ENCODE data around the gene SSC5D. TPM values are rescaled to one million over a fixed set of nuclear protein-coding genes. Genes with fewer than 3 reads are reported as not detected.

Gene SSC5D
- 1 to 10 TPM; 6.4 to 6.9 TPM for total RNA-seq
- 10.7 TPM for polyA plus RNA-seq (ENCODE audit: insufficient read depth, low read depth, low replicate concordance)
- long read RNA-seq, donor 1, result 0 reads
- long read RNA-seq, donor 2, full-length matches to known transcripts, result 1 of 1 reads
- long read RNA-seq, donor 2, partial matches to known transcripts, result 0 of 1 reads
- long read RNA-seq, donor 2, other reads (novel, unspliced or antisense), result 0 of 1 reads

GRCh38 chr19:55487924-55488687, at the start of gene SSC5D:
SSC5D (plus strand) TSS chr19:55488436; CDS start chr19:55488590, 154 bp downstream.
- TF ChIP-seq CTCF (IDR thresholded peaks at IDR 0.05) (no peak), POLR2A (IDR thresholded peaks at IDR 0.05) (no peak)
- no peaks in the 10 kb centered on the region for H3K9me3 ChIP-seq
- intact Hi-C loops (cut with DNase I; ENCODE audit: low total_unique reads), result no loop called here
- H3K27me3 ChIP-seq, result no peaks in the 10 kb centered on the region
- peaks cover 48% of the 10 kb centered on the region for H3K4me1 ChIP-seq
- peak; percentile 60 for DNase-seq
- H3K27ac ChIP-seq, result peak within 1 kb of the TSS; percentile 89 to 94
- H3K36me3 ChIP-seq (ENCODE audit: low read depth, missing control alignments), result no peaks in the 10 kb centered on the region
- H3K4me3 ChIP-seq, result no peak within 1 kb of the TSS
- 30 to 33% methylated on average over 8 to 15 of the region's 21 CpGs for WGBS, 2 donors

DNA sequence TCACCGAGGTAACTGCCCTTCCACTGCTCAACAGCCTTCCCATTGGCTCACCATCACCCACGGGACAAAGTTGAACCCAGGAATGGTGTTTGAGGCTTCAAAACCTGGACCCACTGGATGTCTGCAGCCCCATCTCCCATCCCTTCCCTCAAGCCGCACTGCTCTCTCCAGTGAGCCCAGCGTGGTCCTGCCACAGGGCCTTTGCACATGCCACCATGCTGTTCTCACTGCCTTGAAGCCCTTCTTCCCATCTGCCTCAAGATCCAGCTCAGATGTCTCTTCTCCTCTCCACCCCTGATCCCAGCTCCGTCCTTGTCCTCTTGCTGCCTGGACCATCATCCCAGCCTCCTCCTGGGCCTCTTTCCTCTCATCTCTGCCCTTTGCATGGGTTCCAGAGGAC, 49.2 kb upstream of the SSC5D start:
- Histone ChIP-seq H3K27me3 (no peaks in the 10 kb centered on the region), H3K36me3 (ENCODE audit: low read depth, missing control alignments) (no peaks in the 10 kb centered on the region), H3K9me3 (no peaks in the 10 kb centered on the region), H3K27ac (no peak overlapping the region), H3K4me1 (no peaks in the 10 kb centered on the region), H3K4me3 (no peak overlapping the region)
- no peak for DNase-seq
- intact Hi-C loops (cut with DNase I; ENCODE audit: low total_unique reads), result no loop called here
- TF ChIP-seq POLR2A (IDR thresholded peaks at IDR 0.05), result no peak
- TF ChIP-seq CTCF (IDR thresholded peaks at IDR 0.05), result no peak
- WGBS, 2 donors, result 68 to 72% methylated on average over 5 of the region's 5 CpGs

DNA sequence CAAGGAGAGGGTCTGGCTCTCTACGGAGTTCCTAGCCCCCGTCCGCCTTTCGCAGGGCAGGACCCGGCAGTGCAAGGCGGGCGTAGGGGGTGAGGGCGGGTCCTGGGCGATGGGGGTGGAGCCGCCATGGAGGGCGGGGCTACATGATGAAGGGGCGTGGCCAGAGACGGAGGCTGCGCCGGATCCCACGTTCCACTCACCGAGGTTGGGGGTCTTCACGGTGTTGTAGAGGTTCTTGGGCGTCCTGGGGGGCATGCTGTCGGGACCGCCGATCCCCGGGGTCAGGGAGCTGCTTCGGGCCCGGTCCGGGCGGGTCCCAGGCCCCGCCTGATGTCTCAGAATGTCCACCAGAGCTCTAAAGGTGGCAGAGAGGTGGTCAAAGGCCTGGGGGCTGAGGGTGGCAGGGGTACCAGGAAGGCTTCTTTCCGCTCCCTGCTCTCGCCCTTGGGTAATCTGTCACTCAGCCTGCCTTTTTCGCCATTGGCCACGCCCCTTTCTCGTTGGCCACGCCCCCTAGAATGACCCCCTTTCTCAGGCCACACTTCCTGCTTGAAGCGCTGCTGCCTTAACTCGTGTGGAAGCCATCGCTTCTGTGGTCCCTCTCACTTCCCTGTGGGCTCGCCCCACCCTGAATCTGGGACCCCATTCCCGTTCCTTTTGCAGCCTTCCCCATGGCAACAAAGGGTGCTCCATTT, 47.7 kb upstream of the SSC5D start:
- Histone ChIP-seq H3K4me1 (no peaks in the 10 kb centered on the region), H3K4me3 (peak overlapping the region; percentile 12 to 29), H3K9me3 (no peaks in the 10 kb centered on the region), H3K27ac (no peak overlapping the region), H3K27me3 (no peaks in the 10 kb centered on the region), H3K36me3 (ENCODE audit: low read depth, missing control alignments) (no peaks in the 10 kb centered on the region)
- WGBS, 2 donors, result 5% methylated on average over 17 to 38 of the region's 39 CpGs
- TF ChIP-seq CTCF (IDR thresholded peaks at IDR 0.05), result no peak
- TF ChIP-seq POLR2A (IDR thresholded peaks at IDR 0.05), result no peak
- no peak for DNase-seq
- intact Hi-C loops (cut with DNase I; ENCODE audit: low total_unique reads), result no loop called here

GRCh38 chr19:55441319-55441691, 46.9 kb upstream of the SSC5D start:
- Histone ChIP-seq H3K27ac (no peak overlapping the region), H3K27me3 (no peaks in the 10 kb centered on the region), H3K4me1 (no peaks in the 10 kb centered on the region), H3K9me3 (no peaks in the 10 kb centered on the region), H3K4me3 (no peak overlapping the region), H3K36me3 (ENCODE audit: low read depth, missing control alignments) (no peaks in the 10 kb centered on the region)
- no peak for DNase-seq
- no peak for TF ChIP-seq POLR2A (IDR thresholded peaks at IDR 0.05)
- no peak for TF ChIP-seq CTCF (IDR thresholded peaks at IDR 0.05)
- intact Hi-C loops (cut with DNase I; ENCODE audit: low total_unique reads), result no loop called here
- whole genome bisulfite sequencing, 2 donors, result 1 to 4% methylated on average over 21 of the region's 21 CpGs
